Measurements from ENCODE around the gene MED26.
"Not testable (repeated sequence)": the region's sequence is repeated elsewhere in the genome, so short reads cannot be mapped to it uniquely, and the experiment has no call there.

The MED26 gene

GRCh38 chr19:16571822-16572331 is 56.1 kb downstream of the MED26 start:
- Mint-ChIP-seq H3K9me3 (no peaks in the 10 kb centered on the region), H3K27me3 (no peaks in the 10 kb centered on the region), H3K36me3 (ENCODE audit: low read depth) (peaks cover 83% of the 10 kb centered on the region), H3K27ac (peak overlapping the region; percentile 85), H3K4me1 (ENCODE audit: low read depth) (peaks cover 66% of the 10 kb centered on the region), H3K4me3 (peak overlapping the region; percentile 88)
- DNase-seq = no peak

GRCh38 chr19:16571283-16571682 is 56.7 kb downstream of the MED26 start:
- Mint-ChIP-seq H3K27ac (peak overlapping the region; percentile 85), H3K4me1 (ENCODE audit: low read depth) (peaks cover 70% of the 10 kb centered on the region), H3K4me3 (peak overlapping the region; percentile 88), H3K27me3 (no peaks in the 10 kb centered on the region), H3K9me3 (no peaks in the 10 kb centered on the region), H3K36me3 (ENCODE audit: low read depth) (peaks cover 85% of the 10 kb centered on the region)
- no peak for DNase-seq

GRCh38 chr19:16569609-16570320 is 58.2 kb downstream of the MED26 start:
- Mint-ChIP-seq H3K27ac (peak overlapping the region; percentile 55), H3K4me3 (peak overlapping the region; percentile 88), H3K4me1 (ENCODE audit: low read depth) (peaks cover 64% of the 10 kb centered on the region), H3K9me3 (no peaks in the 10 kb centered on the region), H3K27me3 (no peaks in the 10 kb centered on the region), H3K36me3 (ENCODE audit: low read depth) (peaks cover 82% of the 10 kb centered on the region)
- DNase-seq = no peak

- H3K36me3 Mint-ChIP-seq (ENCODE audit: low read depth) = peaks cover 91% of the 10 kb centered on the region
- H3K4me1 Mint-ChIP-seq (ENCODE audit: low read depth) = peaks cover 49% of the 10 kb centered on the region
- H3K27ac Mint-ChIP-seq = peak overlapping the region; percentile 95
- no peaks in the 10 kb centered on the region for H3K27me3 Mint-ChIP-seq
- no peaks in the 10 kb centered on the region for H3K9me3 Mint-ChIP-seq
- no peak for DNase-seq
- H3K4me3 Mint-ChIP-seq = no peak overlapping the region
Observed at GRCh38 chr19:16566702-16567101, 61.3 kb downstream of the MED26 start.

GRCh38 chr19:16566161-16566560 is 61.8 kb downstream of the MED26 start:
- H3K27ac Mint-ChIP-seq = peak overlapping the region; percentile 95
- H3K36me3 Mint-ChIP-seq (ENCODE audit: low read depth) = peaks cover 92% of the 10 kb centered on the region
- H3K9me3 Mint-ChIP-seq = no peaks in the 10 kb centered on the region
- H3K4me3 Mint-ChIP-seq = peak overlapping the region; percentile 45
- H3K4me1 Mint-ChIP-seq (ENCODE audit: low read depth) = peaks cover 44% of the 10 kb centered on the region
- peak; percentile 63 for DNase-seq
- no peaks in the 10 kb centered on the region for H3K27me3 Mint-ChIP-seq

- no peak for DNase-seq
- no peaks in the 10 kb centered on the region for H3K27me3 Mint-ChIP-seq
- H3K9me3 Mint-ChIP-seq = no peaks in the 10 kb centered on the region
- no peak overlapping the region for H3K4me3 Mint-ChIP-seq
- H3K27ac Mint-ChIP-seq = peak overlapping the region; percentile 74
- H3K36me3 Mint-ChIP-seq (ENCODE audit: low read depth) = peaks cover 89% of the 10 kb centered on the region
- peaks cover 32% of the 10 kb centered on the region for H3K4me1 Mint-ChIP-seq (ENCODE audit: low read depth)
Observed at GRCh38 chr19:16564842-16565241, 63.2 kb downstream of the MED26 start.

- H3K36me3 Mint-ChIP-seq (ENCODE audit: low read depth) = peaks cover 82% of the 10 kb centered on the region
- H3K27ac Mint-ChIP-seq = no peak overlapping the region
- no peak for DNase-seq
- H3K27me3 Mint-ChIP-seq = no peaks in the 10 kb centered on the region
- H3K4me3 Mint-ChIP-seq = no peak overlapping the region
- peaks cover 21% of the 10 kb centered on the region for H3K4me1 Mint-ChIP-seq (ENCODE audit: low read depth)
- H3K9me3 Mint-ChIP-seq = no peaks in the 10 kb centered on the region
Observed at GRCh38 chr19:16562608-16563025, 65.4 kb downstream of the MED26 start.

GRCh38 chr19:16561382-16561781 is 66.6 kb downstream of the MED26 start:
- no peak for DNase-seq
- H3K36me3 Mint-ChIP-seq (ENCODE audit: low read depth) = peaks cover 80% of the 10 kb centered on the region
- H3K27ac Mint-ChIP-seq = no peak overlapping the region
- peaks cover 15% of the 10 kb centered on the region for H3K4me1 Mint-ChIP-seq (ENCODE audit: low read depth)
- H3K27me3 Mint-ChIP-seq = no peaks in the 10 kb centered on the region
- H3K4me3 Mint-ChIP-seq = no peak overlapping the region
- H3K9me3 Mint-ChIP-seq = no peaks in the 10 kb centered on the region

GRCh38 chr19:16559780-16560276 is 68.2 kb downstream of the MED26 start:
- Mint-ChIP-seq H3K4me1 (ENCODE audit: low read depth) (peaks cover 7% of the 10 kb centered on the region), H3K4me3 (no peak overlapping the region), H3K36me3 (ENCODE audit: low read depth) (peaks cover 81% of the 10 kb centered on the region), H3K27ac (peak overlapping the region; percentile 47), H3K9me3 (no peaks in the 10 kb centered on the region), H3K27me3 (no peaks in the 10 kb centered on the region)
- no peak for DNase-seq

- H3K27ac Mint-ChIP-seq = no peak overlapping the region
- H3K36me3 Mint-ChIP-seq (ENCODE audit: low read depth) = peaks cover 87% of the 10 kb centered on the region
- no peak overlapping the region for H3K4me3 Mint-ChIP-seq
- DNase-seq = no peak
- no peaks in the 10 kb centered on the region for H3K9me3 Mint-ChIP-seq
- no peaks in the 10 kb centered on the region for H3K27me3 Mint-ChIP-seq
- peaks cover 9% of the 10 kb centered on the region for H3K4me1 Mint-ChIP-seq (ENCODE audit: low read depth)
Observed at GRCh38 chr19:16554776-16555175, 73.2 kb downstream of the MED26 start.

GRCh38 chr19:16551902-16552301 is 76.1 kb downstream of the MED26 start:
- not testable (repeated sequence) for H3K27me3 Mint-ChIP-seq, DNase-seq, H3K9me3 Mint-ChIP-seq, H3K4me3 Mint-ChIP-seq, H3K27ac Mint-ChIP-seq
- Mint-ChIP-seq H3K4me1 (ENCODE audit: low read depth) (peaks cover 22% of the 10 kb centered on the region), H3K36me3 (ENCODE audit: low read depth) (peaks cover 79% of the 10 kb centered on the region)

- Mint-ChIP-seq H3K4me1 (ENCODE audit: low read depth) (peaks cover 34% of the 10 kb centered on the region), H3K9me3 (no peaks in the 10 kb centered on the region), H3K4me3 (no peak overlapping the region), H3K36me3 (ENCODE audit: low read depth) (peaks cover 62% of the 10 kb centered on the region), H3K27ac (no peak overlapping the region), H3K27me3 (no peaks in the 10 kb centered on the region)
- no peak for DNase-seq
Observed at GRCh38 chr19:16548956-16549355, 79.0 kb downstream of the MED26 start.

- Mint-ChIP-seq H3K9me3 (no peaks in the 10 kb centered on the region), H3K27ac (peak overlapping the region; percentile 77), H3K36me3 (ENCODE audit: low read depth) (peaks cover 56% of the 10 kb centered on the region), H3K27me3 (no peaks in the 10 kb centered on the region), H3K4me1 (ENCODE audit: low read depth) (peaks cover 50% of the 10 kb centered on the region), H3K4me3 (peak overlapping the region; percentile 53)
- DNase-seq = no peak
Observed at GRCh38 chr19:16544473-16545231, 83.4 kb downstream of the MED26 start.

GRCh38 chr19:16543734-16544133 is 84.3 kb downstream of the MED26 start:
- H3K27me3 Mint-ChIP-seq, H3K9me3 Mint-ChIP-seq, DNase-seq: not testable (repeated sequence)
- Mint-ChIP-seq H3K4me3 (peak overlapping the region; percentile 92), H3K27ac (peak overlapping the region; percentile 94), H3K36me3 (ENCODE audit: low read depth) (peaks cover 57% of the 10 kb centered on the region), H3K4me1 (ENCODE audit: low read depth) (peaks cover 54% of the 10 kb centered on the region)

Measured in activated T-cell treated with anti-CD3 and anti-CD28 coated beads, Interleukin-2, amount 50 U/mL, for 24 hours (primary cell).